C4-2B (cell line): ENCODE measurements around the gene DENND1A.

Experiments used
- H3K27ac ChIP-seq: fragments of 450-650 bp; 2 replicates; pipeline ENCODE4 v1.5.1; 2017
- ZFX ChIP-seq: fragments of 450-650 bp; IDR thresholded peaks from 2 replicates; pipeline ENCODE4 v1.6.1; 2017
- TF ChIP-seq, protein P1 (sequence below): fragments of 450-650 bp; conservative IDR thresholded peaks from 2 replicates; pipeline ENCODE4 v1.5.1; 2017; ENCODE audit warnings: mild to moderate bottlenecking

The DENND1A gene

DNA sequence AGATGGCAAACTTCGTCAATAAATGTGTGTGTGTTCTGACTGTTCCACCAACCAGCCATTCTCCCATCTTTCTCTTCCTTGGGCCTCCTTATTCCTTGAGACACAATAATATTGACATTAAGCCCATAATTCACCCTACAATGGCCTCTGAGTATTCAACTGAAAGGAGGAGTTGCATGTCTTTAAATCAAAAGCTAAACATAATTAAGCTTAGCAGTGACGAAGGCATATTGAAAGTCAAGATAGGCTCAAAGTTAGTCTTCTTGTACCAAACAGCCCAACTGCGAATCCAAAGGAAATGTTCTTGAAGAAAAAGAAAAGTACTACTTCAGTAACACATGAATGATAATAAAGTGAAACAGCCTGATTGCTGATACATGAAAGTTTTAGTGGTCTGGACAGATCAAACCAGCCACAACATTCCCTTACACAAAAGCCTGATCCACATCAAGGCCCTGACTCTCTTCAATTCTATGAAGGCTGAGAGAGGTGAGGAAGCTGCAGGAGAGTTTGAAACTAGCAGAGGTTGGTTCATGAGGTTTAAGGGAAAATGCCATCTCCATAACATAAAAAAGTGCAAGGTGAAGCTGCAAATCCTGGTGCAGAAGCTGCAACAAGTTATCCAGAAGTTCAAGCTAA, 81.4 kb downstream of the DENND1A start:
- TF ChIP-seq ZFX = no peak
- TF ChIP-seq, protein P1, sequence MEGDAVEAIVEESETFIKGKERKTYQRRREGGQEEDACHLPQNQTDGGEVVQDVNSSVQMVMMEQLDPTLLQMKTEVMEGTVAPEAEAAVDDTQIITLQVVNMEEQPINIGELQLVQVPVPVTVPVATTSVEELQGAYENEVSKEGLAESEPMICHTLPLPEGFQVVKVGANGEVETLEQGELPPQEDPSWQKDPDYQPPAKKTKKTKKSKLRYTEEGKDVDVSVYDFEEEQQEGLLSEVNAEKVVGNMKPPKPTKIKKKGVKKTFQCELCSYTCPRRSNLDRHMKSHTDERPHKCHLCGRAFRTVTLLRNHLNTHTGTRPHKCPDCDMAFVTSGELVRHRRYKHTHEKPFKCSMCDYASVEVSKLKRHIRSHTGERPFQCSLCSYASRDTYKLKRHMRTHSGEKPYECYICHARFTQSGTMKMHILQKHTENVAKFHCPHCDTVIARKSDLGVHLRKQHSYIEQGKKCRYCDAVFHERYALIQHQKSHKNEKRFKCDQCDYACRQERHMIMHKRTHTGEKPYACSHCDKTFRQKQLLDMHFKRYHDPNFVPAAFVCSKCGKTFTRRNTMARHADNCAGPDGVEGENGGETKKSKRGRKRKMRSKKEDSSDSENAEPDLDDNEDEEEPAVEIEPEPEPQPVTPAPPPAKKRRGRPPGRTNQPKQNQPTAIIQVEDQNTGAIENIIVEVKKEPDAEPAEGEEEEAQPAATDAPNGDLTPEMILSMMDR = no peak
- no peak overlapping the region for H3K27ac ChIP-seq

DNA sequence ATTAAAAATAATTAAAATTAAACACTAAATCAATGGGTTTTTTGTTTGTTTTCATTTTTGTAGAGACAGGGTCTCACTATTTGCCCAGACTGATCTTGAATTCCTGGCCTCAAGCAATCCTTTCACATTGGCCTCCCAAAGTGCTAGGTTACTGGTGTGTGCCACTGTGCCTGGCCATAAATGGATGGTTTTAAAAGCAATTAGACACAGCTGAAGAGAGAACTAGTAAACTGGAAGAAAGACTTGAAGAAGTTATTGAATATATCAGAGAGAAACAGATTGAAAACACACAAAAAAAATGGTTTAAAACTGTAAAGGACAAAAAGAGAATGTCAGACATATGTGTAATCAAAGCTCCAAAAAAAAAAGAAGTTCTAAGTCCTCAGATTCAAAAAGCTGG, 83.0 kb downstream of the DENND1A start:
- TF ChIP-seq ZFX = no peak
- TF ChIP-seq, protein P1 = no peak
- H3K27ac ChIP-seq = no peak overlapping the region

DNA sequence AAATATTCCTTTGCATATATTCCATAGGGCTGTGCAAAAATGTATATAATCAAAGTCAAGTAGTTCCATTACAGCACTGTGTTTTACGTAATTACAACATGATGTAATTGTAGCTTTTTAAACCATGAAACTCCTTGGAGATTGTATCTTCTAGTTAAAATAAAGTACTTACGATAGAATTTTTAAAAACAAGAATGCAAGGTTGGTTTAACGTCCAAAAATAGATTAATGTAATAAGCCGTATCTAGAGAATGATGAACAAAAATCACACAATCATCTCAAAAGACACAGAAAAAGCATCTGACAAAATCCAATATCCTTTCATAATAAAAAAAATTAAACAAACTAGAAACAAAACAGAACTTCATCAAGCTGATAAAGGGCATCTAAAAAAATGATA, 86.2 kb downstream of the DENND1A start:
- TF ChIP-seq ZFX = no peak
- TF ChIP-seq, protein P1 = no peak
- no peak overlapping the region for H3K27ac ChIP-seq

DNA sequence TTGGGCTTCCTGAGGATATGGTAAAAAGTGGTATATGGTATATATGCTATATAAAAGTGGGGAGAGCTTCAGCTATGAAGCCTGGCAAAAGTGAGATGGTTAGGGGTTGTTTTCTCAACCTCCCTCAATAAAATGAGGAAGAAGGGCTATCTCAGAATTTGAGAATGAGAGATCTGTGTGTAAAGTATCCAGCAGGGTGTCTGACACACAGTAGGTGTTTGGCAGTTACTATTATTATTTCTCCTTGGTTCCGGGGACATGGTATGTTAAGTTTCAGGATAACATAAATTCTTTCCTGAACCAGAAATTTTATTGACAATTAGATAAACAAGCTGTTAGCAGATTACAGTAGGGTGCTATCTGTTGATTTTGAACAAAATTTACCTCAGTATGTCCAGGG, 94.1 kb downstream of the DENND1A start:
- no peak overlapping the region for H3K27ac ChIP-seq
- TF ChIP-seq ZFX = no peak
- TF ChIP-seq, protein P1 = no peak

DNA sequence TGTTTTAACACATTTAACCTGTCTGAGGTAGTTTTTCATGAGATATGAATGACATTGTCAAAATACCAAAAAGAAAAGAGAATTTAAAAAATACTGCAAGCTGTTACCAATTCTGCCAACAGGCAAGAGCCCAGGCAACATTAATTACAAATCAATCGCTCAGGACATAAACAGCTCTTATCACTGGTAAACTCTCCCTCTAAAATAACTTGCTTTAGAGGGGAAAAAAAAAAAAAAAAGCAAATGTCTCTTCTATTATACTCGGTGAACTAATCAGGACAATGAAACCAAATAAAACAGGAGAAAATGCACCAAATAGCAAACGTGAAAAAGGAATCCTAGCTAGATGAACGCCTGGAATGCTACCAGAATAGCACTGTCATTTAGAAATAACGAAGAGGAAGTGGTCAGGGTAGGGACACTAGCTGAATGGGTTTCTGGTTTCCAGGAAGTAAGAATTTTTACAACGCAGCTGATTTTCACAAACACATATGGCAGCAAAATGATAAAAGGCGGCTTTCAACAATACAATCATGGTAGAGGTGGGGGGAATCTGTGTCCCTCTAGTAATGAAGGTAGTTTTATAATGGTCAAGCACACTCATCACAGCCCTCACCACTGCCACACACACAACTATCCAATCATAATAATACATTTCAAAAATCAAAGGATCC, 94.9 kb downstream of the DENND1A start:
- no peak for TF ChIP-seq ZFX
- TF ChIP-seq, protein P1 = no peak
- no peak overlapping the region for H3K27ac ChIP-seq

DNA sequence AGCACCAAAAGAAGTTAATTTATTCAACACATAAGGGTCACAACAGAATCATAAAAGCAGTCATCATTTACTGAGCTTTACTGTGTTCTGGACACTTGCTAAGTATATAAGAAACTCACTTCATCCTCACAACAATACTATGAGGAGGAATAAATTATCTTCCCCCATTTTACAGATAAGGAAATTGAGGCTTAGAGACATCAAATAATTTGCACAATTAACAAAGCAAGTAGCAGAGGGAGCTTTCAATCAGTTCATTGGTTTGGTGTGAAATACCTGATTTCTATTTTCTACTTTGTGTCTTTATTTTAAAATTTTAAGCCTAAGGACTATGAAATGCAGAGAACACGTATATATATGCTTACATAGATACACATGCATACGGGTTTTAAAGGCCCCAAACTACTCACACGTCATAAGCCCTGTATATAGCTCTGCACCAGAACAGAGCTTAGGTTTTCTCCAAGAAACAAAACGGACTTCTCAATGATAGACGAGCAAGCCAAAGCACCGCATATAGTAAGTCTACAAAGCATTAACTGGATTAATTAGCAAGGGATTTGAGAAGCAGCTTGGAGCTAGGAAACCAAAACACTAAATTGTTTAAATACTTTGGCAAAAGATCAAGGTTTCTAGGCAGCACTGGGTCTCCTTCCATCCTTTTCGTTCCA, 95.6 kb downstream of the DENND1A start:
- no peak overlapping the region for H3K27ac ChIP-seq
- TF ChIP-seq, protein P1 = no peak
- TF ChIP-seq ZFX = no peak
